Thyroid gland (tissue), 4 donors: ENCODE results near the gene INTS3. TPM values are rescaled to one million over a fixed set of nuclear protein-coding genes. Genes with fewer than 3 reads are reported as not detected.

Experiments
- DNase-seq, 2 donors: peaks; one replicate each; pipeline ENCODE4 v3.0.0-alpha.2; 2019
- H3K27ac ChIP-seq, 3 donors: fragments of 200-600 bp; sonication (generic); 1 replicate in 2 of 3; 2 replicates in 1 of 3; pipeline ENCODE4 v1.5.1; 2016 to 2019; ENCODE audit warnings: mild to moderate bottlenecking in 1 of 3, moderate library complexity in 1 of 3
- H3K27me3 ChIP-seq: fragments of 200-600 bp; sonication (generic); one replicate; pipeline ENCODE4 v1.5.1; 2019
- H3K36me3 ChIP-seq, 2 donors: fragments of 200-600 bp; sonication (generic); one replicate each; pipeline ENCODE4 v1.5.1; 2016 to 2019
- H3K4me1 ChIP-seq, 2 donors: fragments of 200-600 bp; sonication (generic); one replicate each; pipeline ENCODE4 v1.5.1; 2017 to 2019
- H3K4me3 ChIP-seq, 3 donors: fragments of 200-600 bp; sonication (generic); replicated peaks in 1 of 3; 1 replicate in 2 of 3; 2 replicates in 1 of 3; pipeline ENCODE4 v1.5.1; 2016; ENCODE audit warnings: mild to moderate bottlenecking in 1 of 3
- H3K9me3 ChIP-seq: fragments of 200-600 bp; sonication (generic); one replicate; pipeline ENCODE4 v1.5.1; 2017
- CTCF ChIP-seq, 6 experiments: fragments of 200-600 bp in 3 of 6; fragments of 450-650 bp in 3 of 6; sonication (generic) in 3 of 6; IDR thresholded peaks; one replicate each; pipeline ENCODE4 v1.5.1; 2016 to 2019; ENCODE audit warnings: antibody characterized with exemption in 6 of 6, mild to moderate bottlenecking in 2 of 6, inconsistent platforms in 1 of 6, moderate library complexity in 1 of 6
- POLR2A ChIP-seq, 2 donors: fragments of 450-650 bp; IDR thresholded peaks; one replicate each; pipeline ENCODE4 v1.6.1; 2017; ENCODE audit warnings: antibody characterized with exemption in 2 of 2, mild to moderate bottlenecking in 2 of 2, moderate library complexity in 1 of 2
- WGBS, 2 donors: methylation state at CpG; one replicate each; pipeline ENCODE4 v1.1.5; 2017; 5-methylcytosine and 5-hydroxymethylcytosine counted together
- intact Hi-C: fragments of 100-400 bp; cut with DNase I; formaldehyde crosslinking; loops from one replicate; pipeline ENCODE4 v1.15.1; 2023
- total RNA-seq, 4 donors: library from RNA; depleted of rRNA; stranded (reverse); fragments of >200 nt; gene quantifications; one replicate each; pipeline ENCODE4 v1.2.3, GENCODE V29; 2016

The INTS3 gene
- total RNA-seq, 4 donors from 2014 or later, result 50.0 to 60.9 (median 56.3) TPM

DNA sequence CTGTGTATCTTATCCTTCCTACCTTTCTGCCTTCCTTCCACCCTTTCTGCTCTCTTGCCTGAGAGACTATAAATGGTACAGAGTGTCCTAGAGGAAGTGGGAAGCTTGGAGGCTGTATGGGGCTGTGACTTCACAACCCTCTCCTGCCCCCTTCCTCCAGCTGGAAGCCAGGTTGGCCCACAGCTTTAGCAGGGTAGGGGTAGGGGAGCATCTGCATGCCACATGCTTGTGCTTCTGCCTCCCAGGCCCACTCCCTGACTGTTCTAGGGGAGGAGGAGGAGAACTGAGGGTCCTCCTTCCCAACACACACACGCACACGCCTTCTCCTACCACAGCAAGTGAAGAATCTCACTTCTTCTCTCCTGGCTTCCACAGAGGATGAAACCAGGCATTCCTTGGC lies 43.4 kb downstream of the INTS3 start:
- intact Hi-C loops, result no loop called here
- DNase-seq, result no peak
- H3K9me3 ChIP-seq, result no peaks in the 10 kb centered on the region
- WGBS, 2 donors, result 68 to 78% methylated on average over 2 of the region's 2 CpGs
- TF ChIP-seq POLR2A (IDR thresholded peaks at IDR 0.05) (no peak), CTCF (IDR thresholded peaks at IDR 0.05) (no peak)
- H3K4me1 ChIP-seq, result peaks cover 10 to 36% of the 10 kb centered on the region in 2 donors
- H3K27ac ChIP-seq, result peak overlapping the region in 1 of 3 donors; percentile 1
- no peak overlapping the region for H3K4me3 ChIP-seq
- peaks cover 31 to 38% of the 10 kb centered on the region in 2 donors for H3K36me3 ChIP-seq
- H3K27me3 ChIP-seq, result no peaks in the 10 kb centered on the region

- WGBS, 2 donors, result 80% methylated on average over 13 to 19 of the region's 21 CpGs
- Histone ChIP-seq H3K36me3 (peaks cover 31 to 38% of the 10 kb centered on the region in 2 donors), H3K27ac (peak overlapping the region in 1 of 3 donors; percentile 37), H3K27me3 (no peaks in the 10 kb centered on the region), H3K9me3 (no peaks in the 10 kb centered on the region), H3K4me3 (no peak overlapping the region), H3K4me1 (peaks cover 13 to 43% of the 10 kb centered on the region in 2 donors)
- intact Hi-C loops, result no loop called here
- DNase-seq, result no peak
- TF ChIP-seq CTCF (IDR thresholded peaks at IDR 0.05) (peak in 2 of 6 experiments; percentile 19 to 32), POLR2A (IDR thresholded peaks at IDR 0.05) (no peak)
Measured at GRCh38 chr1:153771841-153772593, 44.2 kb downstream of the INTS3 start.

- no peak for DNase-seq
- peaks cover 13 to 56% of the 10 kb centered on the region in 2 donors for H3K4me1 ChIP-seq
- H3K36me3 ChIP-seq, result peaks cover 21 to 25% of the 10 kb centered on the region in 2 donors
- H3K27me3 ChIP-seq, result no peaks in the 10 kb centered on the region
- no peak overlapping the region for H3K4me3 ChIP-seq
- no peak for TF ChIP-seq CTCF (IDR thresholded peaks at IDR 0.05)
- TF ChIP-seq POLR2A (IDR thresholded peaks at IDR 0.05), result no peak
- 74 to 76% methylated on average over 12 of the region's 12 CpGs for WGBS, 2 donors
- peak overlapping the region in 2 of 3 donors; percentile 62 to 73 for H3K27ac ChIP-seq
- no peaks in the 10 kb centered on the region for H3K9me3 ChIP-seq
- intact Hi-C loops, result no loop called here
Measured at GRCh38 chr1:153773096-153773921, 45.5 kb downstream of the INTS3 start.

- no peaks in the 10 kb centered on the region for H3K27me3 ChIP-seq
- H3K9me3 ChIP-seq, result no peaks in the 10 kb centered on the region
- peaks cover 14 to 17% of the 10 kb centered on the region in 2 donors for H3K36me3 ChIP-seq
- DNase-seq, result no peak
- intact Hi-C loops, result no loop called here
- TF ChIP-seq CTCF (IDR thresholded peaks at IDR 0.05), result no peak
- TF ChIP-seq POLR2A (IDR thresholded peaks at IDR 0.05), result no peak
- peak overlapping the region in 2 of 3 donors; percentile 62 to 73 for H3K27ac ChIP-seq
- H3K4me1 ChIP-seq, result peaks cover 13 to 57% of the 10 kb centered on the region in 2 donors
- WGBS, 2 donors, result 57 to 74% methylated on average over 5 to 8 of the region's 8 CpGs
- no peak overlapping the region for H3K4me3 ChIP-seq
Measured at GRCh38 chr1:153774026-153774595, 46.3 kb downstream of the INTS3 start.
